GM12873 (cell line): ENCODE data around the gene CKLF.

ENCODE experiments used
- CTCF ChIP-seq: IDR thresholded peaks from 2 replicates; pipeline ENCODE4 v1.5.1; 2012; ENCODE audit warnings: low read depth, mild to moderate bottlenecking, moderate library complexity, low read length, control low read depth; ENCODE audit not compliant: insufficient read depth; ENCODE audit errors: missing control alignments

The CKLF gene

GRCh38 chr16:66528294-66528693 lies 24.1 kb upstream of the CKLF start:
- no peak for TF ChIP-seq CTCF

- no peak for TF ChIP-seq CTCF
These were observed 22.9 kb upstream of the CKLF start for GRCh38 chr16:66529475-66529874.

GRCh38 chr16:66534376-66534799 lies 18.0 kb upstream of the CKLF start:
- TF ChIP-seq CTCF: no peak

- no peak for TF ChIP-seq CTCF
These were observed 15.9 kb upstream of the CKLF start for GRCh38 chr16:66536525-66536924.

GRCh38 chr16:66537236-66537635 lies 15.1 kb upstream of the CKLF start:
- TF ChIP-seq CTCF: no peak

- TF ChIP-seq CTCF: no peak
These were observed 13.5 kb upstream of the CKLF start for GRCh38 chr16:66538910-66539309.

- TF ChIP-seq CTCF: no peak
These were observed 12.5 kb upstream of the CKLF start for GRCh38 chr16:66539623-66540469.
